Measurements from ENCODE around the gene DIP2C.

Gene DIP2C

DNA sequence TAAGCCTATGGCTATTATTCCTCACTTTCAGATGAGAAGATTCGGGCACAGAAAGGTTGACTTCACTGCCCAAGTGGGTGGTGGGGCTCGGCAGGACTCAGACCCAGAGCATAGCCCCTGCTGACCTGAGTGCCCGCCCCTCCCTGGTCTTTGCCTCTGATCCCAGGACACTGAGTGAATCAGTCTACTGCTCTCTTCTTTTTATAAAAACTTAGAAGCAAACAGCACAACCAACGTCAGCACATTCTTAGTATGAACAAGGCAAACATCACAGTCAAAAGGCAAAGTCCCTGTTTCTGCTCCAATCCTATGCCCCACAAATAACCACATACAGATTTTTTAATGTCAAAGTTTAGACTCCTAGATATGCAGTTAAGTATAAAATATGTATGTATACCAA, 316.5 kb downstream of the DIP2C start:
- H3K79me1 ChIP-seq (ENCODE audit: low read length): peaks cover 66% of the 10 kb centered on the region
- H3K18ac ChIP-seq (ENCODE audit: low read length): peak overlapping the region; percentile 39
- peak overlapping the region; percentile 86 for H2AFZ ChIP-seq (ENCODE audit: insufficient read depth, low read length, poor library complexity)
- peak overlapping the region; percentile 84 for H2BK120ac ChIP-seq (ENCODE audit: insufficient read depth, low read length, poor library complexity)
- peaks cover 44 to 50% of the 10 kb centered on the region in 2 experiments for H3K4me1 ChIP-seq (ENCODE audit: control insufficient read depth in 1 of 2, insufficient read depth in 2 of 2, low read length in 2 of 2)
- no peak for DNase-seq
- H4K12ac ChIP-seq (ENCODE audit: low read depth, low read length): peak overlapping the region; percentile 1
- peak overlapping the region; percentile 48 for H3K4ac ChIP-seq (ENCODE audit: low read depth, low read length)
- H3K79me2 ChIP-seq (ENCODE audit: control insufficient read depth, insufficient read depth, low read length, poor library complexity): peaks cover 27% of the 10 kb centered on the region
- peak overlapping the region; percentile 95 for H3K27ac ChIP-seq (ENCODE audit: low read depth, low read length)
- peak overlapping the region; percentile 68 for H3K14ac ChIP-seq (ENCODE audit: low read length)
- H3K4me3 ChIP-seq (ENCODE audit: low read depth, low read length): no peak overlapping the region
- peak overlapping the region; percentile 89 for H2AK5ac ChIP-seq (ENCODE audit: low read length)
- H3K27me3 ChIP-seq (ENCODE audit: insufficient read depth, low read length): no peaks in the 10 kb centered on the region
- H2BK5ac ChIP-seq (ENCODE audit: low read depth, low read length, poor library complexity): peak overlapping the region; percentile 78
- no peak overlapping the region for H3K23ac ChIP-seq (ENCODE audit: low read length)
- H3K9me3 ChIP-seq (ENCODE audit: insufficient read depth, low read depth, low read length): peaks cover 4% of the 10 kb centered on the region
- no CpG with 5 or more reads among the region's 4 CpGs for WGBS (ENCODE audit: extremely low coverage, insufficient coverage, insufficient read length)
- H4K91ac ChIP-seq (ENCODE audit: low read depth, low read length): peak overlapping the region; percentile 98
- H4K8ac ChIP-seq (ENCODE audit: low read depth, low read length): peak overlapping the region; percentile 88
- peak overlapping the region; percentile 77 for H2BK12ac ChIP-seq (ENCODE audit: low read length)
- no peak overlapping the region for H3K9ac ChIP-seq (ENCODE audit: low read length)
- peaks cover 6 to 12% of the 10 kb centered on the region in 2 experiments for H3K36me3 ChIP-seq (ENCODE audit: control insufficient read depth in 1 of 2, insufficient read depth in 2 of 2, low read length in 2 of 2)
- H3K4me2 ChIP-seq (ENCODE audit: low read length): no peak overlapping the region

DNA sequence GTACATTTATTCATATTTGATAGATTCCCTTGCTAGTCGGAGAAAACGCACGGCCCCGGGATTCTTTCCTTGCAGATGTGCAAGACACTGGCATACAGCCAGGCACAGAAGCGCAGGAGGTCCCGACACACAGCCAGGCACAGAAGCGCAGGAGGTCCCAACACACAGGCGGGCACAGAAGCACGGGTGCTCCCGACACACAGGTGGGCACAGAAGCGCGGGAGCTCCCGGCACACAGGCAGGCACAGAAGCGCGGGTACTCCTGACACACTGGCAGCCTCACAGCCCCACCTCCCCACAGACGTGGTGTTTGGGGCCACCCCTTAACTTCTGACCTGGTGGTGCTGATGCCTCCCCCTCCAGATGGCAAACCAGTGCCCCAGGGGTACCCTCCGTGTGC, 316.9 kb downstream of the DIP2C start:
- DNase-seq: no peak
- H3K18ac ChIP-seq (ENCODE audit: low read length): peak overlapping the region; percentile 39
- H3K4me3 ChIP-seq (ENCODE audit: low read depth, low read length): no peak overlapping the region
- H2BK12ac ChIP-seq (ENCODE audit: low read length): peak overlapping the region; percentile 77
- H3K27ac ChIP-seq (ENCODE audit: low read depth, low read length): peak overlapping the region; percentile 95
- no peak overlapping the region for H3K4me2 ChIP-seq (ENCODE audit: low read length)
- peaks cover 6 to 12% of the 10 kb centered on the region in 2 experiments for H3K36me3 ChIP-seq (ENCODE audit: control insufficient read depth in 1 of 2, insufficient read depth in 2 of 2, low read length in 2 of 2)
- H3K4me1 ChIP-seq (ENCODE audit: control insufficient read depth in 1 of 2, insufficient read depth in 2 of 2, low read length in 2 of 2): peaks cover 44 to 51% of the 10 kb centered on the region in 2 experiments
- peak overlapping the region; percentile 84 for H2BK120ac ChIP-seq (ENCODE audit: insufficient read depth, low read length, poor library complexity)
- H4K8ac ChIP-seq (ENCODE audit: low read depth, low read length): peak overlapping the region; percentile 88
- no peak overlapping the region for H3K23ac ChIP-seq (ENCODE audit: low read length)
- no peak overlapping the region for H3K9ac ChIP-seq (ENCODE audit: low read length)
- H3K79me1 ChIP-seq (ENCODE audit: low read length): peaks cover 66% of the 10 kb centered on the region
- H3K4ac ChIP-seq (ENCODE audit: low read depth, low read length): peak overlapping the region; percentile 48
- H3K79me2 ChIP-seq (ENCODE audit: control insufficient read depth, insufficient read depth, low read length, poor library complexity): peaks cover 27% of the 10 kb centered on the region
- peak overlapping the region; percentile 98 for H4K91ac ChIP-seq (ENCODE audit: low read depth, low read length)
- WGBS (ENCODE audit: extremely low coverage, insufficient coverage, insufficient read length): no CpG with 5 or more reads among the region's 17 CpGs
- peak overlapping the region; percentile 86 for H2AFZ ChIP-seq (ENCODE audit: insufficient read depth, low read length, poor library complexity)
- H2AK5ac ChIP-seq (ENCODE audit: low read length): peak overlapping the region; percentile 89
- peak overlapping the region; percentile 1 for H4K12ac ChIP-seq (ENCODE audit: low read depth, low read length)
- peak overlapping the region; percentile 78 for H2BK5ac ChIP-seq (ENCODE audit: low read depth, low read length, poor library complexity)
- H3K9me3 ChIP-seq (ENCODE audit: insufficient read depth, low read depth, low read length): peaks cover 4% of the 10 kb centered on the region
- peak overlapping the region; percentile 68 for H3K14ac ChIP-seq (ENCODE audit: low read length)
- no peaks in the 10 kb centered on the region for H3K27me3 ChIP-seq (ENCODE audit: insufficient read depth, low read length)

DNA sequence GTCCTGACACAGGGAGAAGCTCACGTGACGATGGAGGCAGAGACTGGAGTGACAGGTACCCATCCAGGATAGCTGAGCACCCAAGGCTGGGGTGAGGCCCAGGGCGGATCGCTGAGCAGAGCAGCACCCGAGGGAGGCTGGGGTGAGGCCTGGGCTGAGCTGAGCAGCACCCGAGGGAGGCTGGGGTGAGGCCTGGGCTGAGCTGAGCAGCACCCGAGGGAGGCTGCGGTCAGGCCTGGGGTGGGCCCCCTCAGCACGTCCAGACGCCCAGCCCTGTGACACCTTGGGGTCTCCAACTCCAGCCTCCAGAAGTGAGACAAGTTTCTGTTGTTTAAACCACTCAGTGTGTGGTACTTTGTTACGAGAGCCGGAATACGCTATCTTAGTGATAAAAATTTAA, 318.0 kb downstream of the DIP2C start:
- peak overlapping the region; percentile 97 for H2BK120ac ChIP-seq (ENCODE audit: insufficient read depth, low read length, poor library complexity)
- H3K79me1 ChIP-seq (ENCODE audit: low read length): peaks cover 66% of the 10 kb centered on the region
- H3K4me3 ChIP-seq (ENCODE audit: low read depth, low read length): no peak overlapping the region
- H4K91ac ChIP-seq (ENCODE audit: low read depth, low read length): peak overlapping the region; percentile 97
- peaks cover 6 to 12% of the 10 kb centered on the region in 2 experiments for H3K36me3 ChIP-seq (ENCODE audit: control insufficient read depth in 1 of 2, insufficient read depth in 2 of 2, low read length in 2 of 2)
- no peaks in the 10 kb centered on the region for H3K27me3 ChIP-seq (ENCODE audit: insufficient read depth, low read length)
- peak overlapping the region; percentile 96 for H3K18ac ChIP-seq (ENCODE audit: low read length)
- H3K79me2 ChIP-seq (ENCODE audit: control insufficient read depth, insufficient read depth, low read length, poor library complexity): peaks cover 27% of the 10 kb centered on the region
- H2BK5ac ChIP-seq (ENCODE audit: low read depth, low read length, poor library complexity): peak overlapping the region; percentile 92
- peak overlapping the region; percentile 20 for H4K12ac ChIP-seq (ENCODE audit: low read depth, low read length)
- peak overlapping the region; percentile 78 for H3K4ac ChIP-seq (ENCODE audit: low read depth, low read length)
- peaks cover 44 to 53% of the 10 kb centered on the region in 2 experiments for H3K4me1 ChIP-seq (ENCODE audit: control insufficient read depth in 1 of 2, insufficient read depth in 2 of 2, low read length in 2 of 2)
- H3K14ac ChIP-seq (ENCODE audit: low read length): peak overlapping the region; percentile 96
- peak overlapping the region; percentile 99 for H2AK5ac ChIP-seq (ENCODE audit: low read length)
- no peak overlapping the region for H3K23ac ChIP-seq (ENCODE audit: low read length)
- peak overlapping the region; percentile 99 for H2BK12ac ChIP-seq (ENCODE audit: low read length)
- H3K9ac ChIP-seq (ENCODE audit: low read length): no peak overlapping the region
- H2AFZ ChIP-seq (ENCODE audit: insufficient read depth, low read length, poor library complexity): peak overlapping the region; percentile 26
- DNase-seq: no peak
- H4K8ac ChIP-seq (ENCODE audit: low read depth, low read length): peak overlapping the region; percentile 75
- no peak overlapping the region for H3K4me2 ChIP-seq (ENCODE audit: low read length)
- H3K9me3 ChIP-seq (ENCODE audit: insufficient read depth, low read depth, low read length): peaks cover 4% of the 10 kb centered on the region
- WGBS (ENCODE audit: extremely low coverage, insufficient coverage, insufficient read length): no CpG with 5 or more reads among the region's 13 CpGs
- peak overlapping the region; percentile 35 for H3K27ac ChIP-seq (ENCODE audit: low read depth, low read length)

DNA sequence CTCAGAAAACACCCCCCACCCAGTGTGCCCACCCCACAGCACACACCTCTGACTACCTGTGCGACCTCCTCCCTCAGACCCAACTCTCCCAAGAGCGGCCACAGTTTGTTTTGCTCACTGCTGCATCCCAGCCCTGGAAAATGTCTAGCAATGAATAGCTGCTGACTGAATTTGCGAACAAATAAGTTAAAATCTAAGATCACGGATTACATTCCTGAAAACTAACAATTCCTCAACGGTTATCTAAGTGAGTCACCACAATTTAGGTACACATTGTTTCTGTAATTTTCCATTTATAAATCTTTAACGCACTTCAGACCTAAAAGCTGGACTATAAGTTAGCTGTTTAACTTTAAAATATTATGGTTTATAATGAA, 319.0 kb downstream of the DIP2C start:
- Histone ChIP-seq H3K9me3 (ENCODE audit: insufficient read depth, low read depth, low read length) (peaks cover 4% of the 10 kb centered on the region), H2BK12ac (ENCODE audit: low read length) (peak overlapping the region; percentile 80), H3K27ac (ENCODE audit: low read depth, low read length) (peak overlapping the region; percentile 95), H4K91ac (ENCODE audit: low read depth, low read length) (peak overlapping the region; percentile 99), H3K9ac (ENCODE audit: low read length) (no peak overlapping the region), H2AFZ (ENCODE audit: insufficient read depth, low read length, poor library complexity) (no peak overlapping the region), H3K23ac (ENCODE audit: low read length) (no peak overlapping the region), H3K14ac (ENCODE audit: low read length) (peak overlapping the region; percentile 93), H2BK5ac (ENCODE audit: low read depth, low read length, poor library complexity) (peak overlapping the region; percentile 97), H3K79me1 (ENCODE audit: low read length) (peaks cover 58% of the 10 kb centered on the region), H3K4ac (ENCODE audit: low read depth, low read length) (peak overlapping the region; percentile 95), H2AK5ac (ENCODE audit: low read length) (peak overlapping the region; percentile 97), H3K4me1 (ENCODE audit: control insufficient read depth in 1 of 2, insufficient read depth in 2 of 2, low read length in 2 of 2) (peaks cover 40 to 48% of the 10 kb centered on the region in 2 experiments), H2BK120ac (ENCODE audit: insufficient read depth, low read length, poor library complexity) (peak overlapping the region; percentile 98), H3K18ac (ENCODE audit: low read length) (peak overlapping the region; percentile 94), H3K36me3 (ENCODE audit: control insufficient read depth in 1 of 2, insufficient read depth in 2 of 2, low read length in 2 of 2) (peaks cover 14 to 18% of the 10 kb centered on the region in 2 experiments), H4K12ac (ENCODE audit: low read depth, low read length) (no peak overlapping the region), H4K8ac (ENCODE audit: low read depth, low read length) (peak overlapping the region; percentile 82), H3K4me2 (ENCODE audit: low read length) (no peak overlapping the region), H3K4me3 (ENCODE audit: low read depth, low read length) (no peak overlapping the region), H3K79me2 (ENCODE audit: control insufficient read depth, insufficient read depth, low read length, poor library complexity) (peaks cover 27% of the 10 kb centered on the region), H3K27me3 (ENCODE audit: insufficient read depth, low read length) (no peaks in the 10 kb centered on the region)
- peak in 1 of 2 donors; percentile 62 for DNase-seq
- WGBS (ENCODE audit: extremely low coverage, insufficient coverage, insufficient read length): no CpG with 5 or more reads among the region's 6 CpGs

Measured in trophoblast cell (in vitro differentiated cells and primary cell).